Anterior cingulate cortex (tissue), 58 donors: Measurements from ENCODE around the gene VAV1.
"Not testable (repeated sequence)": the region's sequence is repeated elsewhere in the genome, so short reads cannot be mapped to it uniquely, and the experiment has no call there.

Source experiments
- DNase-seq, 58 donors: peaks; one replicate each; lab custom pipeline; 2025; lab: John Stamatoyannopoulos, UW

VAV1 gene

GRCh38 chr19:6753178-6754031, 19.1 kb upstream of the VAV1 start:
- peak in 4 of 58 donors; percentile 4 to 25 (median 16) for DNase-seq

- DNase-seq: no peak
These were observed 18.4 kb upstream of the VAV1 start for GRCh38 chr19:6754136-6754535.

GRCh38 chr19:6754653-6755463, 17.6 kb upstream of the VAV1 start:
- no peak for DNase-seq

GRCh38 chr19:6760606-6761005, 11.9 kb upstream of the VAV1 start:
- DNase-seq: no peak

- no peak for DNase-seq
These were observed 11.3 kb upstream of the VAV1 start for GRCh38 chr19:6761053-6761676.

- not testable (repeated sequence) for DNase-seq
These were observed 10.2 kb upstream of the VAV1 start for GRCh38 chr19:6762253-6762797.

GRCh38 chr19:6765738-6766356, 6.7 kb upstream of the VAV1 start:
- DNase-seq: no peak

- no peak for DNase-seq
These were observed 6.0 kb upstream of the VAV1 start for GRCh38 chr19:6766357-6767080.

GRCh38 chr19:6767081-6767356, 5.5 kb upstream of the VAV1 start:
- DNase-seq: no peak

- no peak for DNase-seq
These were observed 4.9 kb upstream of the VAV1 start, which contains the start of gene SH2D3A for GRCh38 chr19:6767357-6768235. Gene SH2D3A, minus strand, starts transcription at chr19:6767435. Its CDS starts 3,687 bp downstream, at chr19:6763748.

- no peak for DNase-seq
These were observed 4.2 kb upstream of the VAV1 start for GRCh38 chr19:6768236-6768785.

GRCh38 chr19:6769006-6769619, 3.4 kb upstream of the VAV1 start:
- DNase-seq: no peak

GRCh38 chr19:6771648-6772027, 870 bp upstream of the VAV1 start:
- not testable (repeated sequence) for DNase-seq

GRCh38 chr19:6772866-6773322, 386 bp downstream of the VAV1 start:
- no peak for DNase-seq

GRCh38 chr19:6773323-6773931, 919 bp downstream of the VAV1 start:
- DNase-seq: peak in 13 of 58 donors; percentile 3 to 20 (median 6)

- no peak for DNase-seq
These were observed 2.6 kb downstream of the VAV1 start for GRCh38 chr19:6774821-6775707.
